ENCODE data around the gene PKHD1. TPM values are rescaled to one million over a fixed set of nuclear protein-coding genes. Genes with fewer than 3 reads are reported as not detected.

Gene PKHD1
- total RNA-seq, 1 donor from 2014 or later = not detected

DNA sequence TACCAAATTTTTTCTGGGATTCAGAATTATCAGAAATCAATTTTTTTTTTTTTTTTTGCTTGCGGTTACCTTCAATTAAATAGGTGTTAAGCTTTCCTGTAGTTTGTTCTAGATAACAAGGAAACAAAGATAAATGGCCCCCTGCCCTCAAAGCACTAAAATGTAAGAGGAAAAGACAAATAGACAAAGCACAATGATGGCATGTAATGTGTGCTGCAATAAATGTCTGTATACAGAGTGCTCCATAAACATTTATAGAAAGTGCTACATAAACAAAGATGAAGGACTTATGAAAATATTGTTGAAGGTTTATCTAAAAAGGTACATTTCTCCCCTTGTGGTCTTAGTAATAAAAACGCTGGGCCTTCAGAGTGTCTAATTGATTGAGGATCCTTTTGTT is 384.6 kb downstream of the PKHD1 start:
- DNase-seq (ENCODE audit: missing footprints) = no peak
- intact Hi-C loops (cut with DNase I) = no loop called here
- no peak for ATAC-seq

DNA sequence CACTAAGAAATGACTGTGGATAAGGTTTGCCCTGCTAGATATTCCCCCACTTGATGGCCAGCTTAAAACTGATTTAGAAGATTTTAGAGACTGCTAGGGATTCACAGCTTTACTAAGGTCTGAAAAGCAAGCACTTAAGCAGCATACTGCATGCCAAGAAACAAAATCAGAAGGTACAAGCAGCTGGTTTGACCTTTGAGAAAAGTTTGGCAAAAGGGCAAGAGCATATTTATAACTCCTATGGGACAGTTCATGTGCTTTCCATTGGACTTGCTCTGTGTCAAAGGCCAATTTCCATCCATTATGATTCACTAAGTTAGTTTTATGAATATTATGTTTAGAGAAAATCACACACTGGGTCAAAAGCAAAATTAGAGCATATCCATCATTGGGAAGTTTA is 402.8 kb downstream of the PKHD1 start:
- ATAC-seq = peak; percentile 76
- no peak for DNase-seq (ENCODE audit: missing footprints)
- intact Hi-C loops (cut with DNase I) = no loop called here

DNA sequence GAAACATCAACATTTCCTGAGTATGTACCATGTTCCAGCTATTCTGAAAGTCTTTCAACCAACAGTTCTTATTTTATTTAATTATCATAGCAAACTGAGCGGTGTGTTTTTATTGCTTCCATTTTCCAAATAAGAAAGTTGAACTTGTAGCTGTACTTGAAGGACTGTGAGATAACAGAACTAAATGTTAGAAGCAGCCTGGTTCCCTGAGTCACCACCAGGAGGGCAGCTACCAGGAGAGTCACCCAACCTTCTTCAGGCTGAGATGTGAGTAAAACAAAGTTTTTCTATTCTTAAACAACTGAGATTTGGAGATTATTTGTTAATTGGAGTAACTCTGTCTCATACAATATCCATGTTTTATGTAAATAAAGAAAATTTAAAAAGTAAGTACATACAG is 403.4 kb downstream of the PKHD1 start:
- intact Hi-C loops (cut with DNase I) = no loop called here
- ATAC-seq = no peak
- DNase-seq (ENCODE audit: missing footprints) = no peak

DNA sequence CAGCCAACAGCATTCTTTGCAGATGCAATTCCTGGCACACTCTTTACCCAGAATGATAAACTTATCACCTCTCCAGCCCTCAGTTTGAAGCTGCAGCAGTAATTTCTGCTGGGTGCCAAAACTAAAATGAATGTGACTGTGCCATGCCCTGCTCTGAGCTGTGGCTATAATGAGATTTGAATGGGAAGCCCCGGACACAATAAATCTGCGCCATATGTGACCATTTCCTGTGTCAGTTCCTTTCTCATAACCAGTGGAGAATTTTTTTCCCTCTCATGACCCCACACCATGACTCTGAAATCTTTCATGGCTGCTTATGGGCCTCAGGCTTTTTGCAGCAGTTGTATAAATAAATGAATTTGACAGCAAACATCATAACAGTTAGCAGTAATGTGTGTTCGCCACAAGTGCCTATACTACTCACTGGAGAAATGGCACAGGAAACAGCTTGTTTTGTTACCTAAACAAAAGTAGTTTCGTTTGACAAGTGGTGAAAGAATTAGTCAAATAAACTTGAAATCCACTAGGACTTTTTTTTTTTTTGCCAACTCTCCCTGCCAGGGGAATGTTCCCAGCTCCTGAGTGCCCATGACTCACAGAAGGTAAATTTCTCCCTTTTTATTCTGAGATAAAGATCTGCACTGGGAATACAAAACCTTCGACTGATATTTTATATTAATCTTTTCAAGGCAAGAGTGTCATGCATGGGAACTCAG is 408.4 kb downstream of the PKHD1 start:
- no peak for DNase-seq (ENCODE audit: missing footprints)
- peak; percentile 95 for ATAC-seq
- intact Hi-C loops (cut with DNase I) = no loop called here

DNA sequence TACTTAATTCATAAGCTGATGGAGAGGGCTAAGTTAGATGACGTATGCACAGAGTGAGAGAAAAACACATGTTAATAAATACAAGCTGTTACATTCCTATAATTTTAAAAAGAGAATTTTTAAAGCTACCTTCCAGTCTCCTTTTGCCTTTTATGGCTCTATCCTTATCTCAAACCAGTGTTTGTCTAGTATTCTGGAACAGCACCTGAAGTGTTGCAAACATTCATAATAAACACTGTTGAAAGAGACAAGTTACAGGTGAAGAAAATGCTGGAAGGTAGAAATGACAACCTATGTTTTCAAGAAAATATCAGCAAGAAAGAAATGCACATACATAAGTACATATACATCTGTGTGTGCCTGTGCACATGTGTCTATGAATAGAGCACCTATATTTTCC is 409.1 kb downstream of the PKHD1 start:
- DNase-seq (ENCODE audit: missing footprints) (no peak), ATAC-seq (no peak)
- intact Hi-C loops (cut with DNase I) = no loop called here

DNA sequence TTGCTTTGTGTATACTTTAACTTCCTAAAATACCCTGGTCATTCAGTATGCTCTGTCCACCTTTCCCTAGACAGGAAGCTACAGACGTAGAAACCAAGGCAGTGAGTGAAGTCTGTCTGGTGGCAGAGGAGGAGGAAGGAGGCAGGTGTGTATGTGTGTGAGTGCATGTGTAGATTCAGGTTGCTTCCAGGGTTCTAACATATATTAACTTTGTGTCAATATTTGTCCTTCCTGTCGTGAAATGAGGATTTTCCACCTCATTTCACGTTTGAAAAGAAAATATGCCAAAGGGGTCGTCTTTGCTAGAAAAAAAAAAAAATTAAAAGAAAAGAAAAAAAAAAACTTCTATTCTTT is 411.5 kb downstream of the PKHD1 start:
- intact Hi-C loops (cut with DNase I) = no loop called here
- ATAC-seq (no peak), DNase-seq (ENCODE audit: missing footprints) (no peak)

DNA sequence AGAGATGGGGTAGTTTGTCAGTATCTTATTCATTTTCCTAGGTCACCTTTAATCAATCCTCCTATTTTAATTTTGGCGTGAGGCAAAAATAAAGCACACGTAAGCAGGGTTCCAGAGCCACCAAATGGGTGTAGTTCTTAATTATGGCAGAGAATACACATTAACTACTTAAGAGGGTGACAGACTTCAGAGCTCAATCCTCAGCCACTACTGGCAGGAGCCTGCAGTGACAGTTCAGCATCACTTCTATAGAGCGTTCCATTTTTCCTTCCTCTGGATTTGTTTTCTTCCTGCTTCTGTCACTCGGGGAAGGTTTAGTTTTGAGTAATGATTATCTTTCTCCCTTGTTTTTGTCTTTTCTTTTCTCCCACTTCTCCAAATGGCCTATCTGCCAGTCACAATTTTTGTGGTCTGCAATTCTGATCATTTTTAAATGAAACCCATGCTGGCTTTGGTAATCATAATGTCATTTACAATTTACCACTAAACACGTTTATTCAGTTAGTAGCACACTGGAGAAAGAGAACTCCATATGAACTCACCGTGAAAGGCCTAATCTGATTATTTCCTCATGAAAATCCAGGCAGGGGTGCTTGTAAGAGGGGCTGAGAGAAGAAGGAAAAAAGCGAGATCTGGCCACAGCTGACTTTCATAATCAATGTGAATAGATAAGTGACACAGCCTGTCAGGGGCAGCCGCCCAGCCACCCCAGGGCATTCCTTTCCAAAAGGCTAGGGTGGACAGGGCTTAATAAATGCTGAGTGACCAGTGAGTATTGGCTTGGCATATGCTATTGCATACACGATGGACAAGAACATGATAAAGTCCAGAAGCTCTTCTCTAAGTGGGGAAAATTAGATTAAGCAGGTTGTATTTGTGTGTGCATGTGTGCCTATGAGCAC is 412.1 kb downstream of the PKHD1 start:
- intact Hi-C loops (cut with DNase I) = no loop called here
- DNase-seq (ENCODE audit: missing footprints) = no peak
- peak; percentile 12 for ATAC-seq

DNA sequence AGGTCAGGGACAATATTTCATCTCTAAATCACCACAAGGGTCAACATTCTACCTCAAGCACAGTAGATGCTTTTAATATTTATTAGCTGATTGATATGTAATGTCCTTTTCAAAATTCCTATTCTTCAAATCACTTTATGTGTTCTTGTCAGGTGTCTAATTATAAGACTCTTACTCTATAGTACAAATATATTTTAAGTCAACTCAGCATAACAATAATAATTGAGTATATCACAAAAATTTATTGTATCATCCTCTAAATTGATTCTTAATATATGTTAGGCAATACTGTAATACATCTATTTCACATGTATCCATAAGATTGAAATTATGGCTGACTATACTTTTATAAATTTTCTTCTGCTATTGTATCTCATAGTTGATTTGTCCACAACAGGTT is 423.9 kb downstream of the PKHD1 start:
- intact Hi-C loops (cut with DNase I) = no loop called here
- DNase-seq (ENCODE audit: missing footprints) (no peak), ATAC-seq (no peak)

DNA sequence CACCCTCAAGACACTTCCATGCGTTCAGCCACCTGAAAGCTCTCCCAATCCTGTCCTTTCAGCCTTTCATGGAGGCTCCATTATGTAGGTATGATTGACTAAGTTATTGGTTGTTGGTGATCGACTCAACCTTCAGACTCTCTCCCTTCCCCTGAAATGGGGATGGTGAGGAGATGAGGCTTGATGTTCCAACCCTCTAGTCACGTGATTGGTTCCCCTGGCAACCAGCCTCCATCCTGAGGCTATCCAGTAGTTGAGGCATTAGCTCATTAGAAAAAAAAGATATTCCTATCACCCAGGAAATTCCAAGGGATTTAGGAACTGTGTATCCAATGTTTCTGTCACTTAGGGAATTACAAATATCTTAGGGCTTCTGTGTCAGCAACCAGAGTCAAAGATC is 426.6 kb downstream of the PKHD1 start:
- DNase-seq (ENCODE audit: missing footprints) = no peak
- ATAC-seq = no peak
- intact Hi-C loops (cut with DNase I) = no loop called here

DNA sequence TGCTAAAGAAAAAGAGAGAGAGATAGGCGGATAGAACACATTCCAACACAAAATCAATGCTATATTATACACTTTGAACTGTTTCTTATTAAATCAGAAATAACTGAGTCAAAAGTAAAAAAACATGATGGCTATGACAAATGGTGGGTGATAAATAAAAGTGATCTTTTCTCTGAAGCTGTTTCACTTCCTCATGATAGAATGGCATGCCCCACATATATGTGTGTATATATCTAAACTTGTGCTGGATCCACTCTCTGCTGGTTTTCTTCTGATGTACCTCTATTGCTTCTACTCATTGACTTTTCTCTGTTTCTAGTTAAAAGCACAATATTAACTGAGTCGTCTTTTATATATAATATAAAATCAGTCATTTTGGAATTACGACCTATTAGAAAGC is 429.9 kb downstream of the PKHD1 start:
- intact Hi-C loops (cut with DNase I) = no loop called here
- ATAC-seq (no peak), DNase-seq (ENCODE audit: missing footprints) (no peak)

DNA sequence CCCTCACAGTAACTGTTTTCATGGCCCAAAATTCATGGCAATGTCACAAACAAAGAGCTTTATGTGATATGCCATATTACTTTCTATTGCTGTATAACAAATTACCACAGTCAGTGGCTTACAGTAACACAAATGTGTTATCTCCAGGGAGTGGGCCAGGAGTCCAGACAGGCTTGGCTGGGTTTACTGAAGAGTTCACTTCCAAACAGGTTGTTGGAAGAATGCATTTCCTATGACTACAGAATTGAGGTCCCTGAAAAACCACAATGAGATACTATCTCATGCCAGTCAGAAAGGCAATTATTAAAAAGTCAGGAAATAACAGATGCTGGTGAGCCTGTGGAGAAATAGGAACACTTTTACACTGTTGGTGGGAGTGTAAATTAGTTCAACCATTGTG is 431.9 kb downstream of the PKHD1 start:
- no peak for DNase-seq (ENCODE audit: missing footprints)
- intact Hi-C loops (cut with DNase I) = no loop called here
- no peak for ATAC-seq

DNA sequence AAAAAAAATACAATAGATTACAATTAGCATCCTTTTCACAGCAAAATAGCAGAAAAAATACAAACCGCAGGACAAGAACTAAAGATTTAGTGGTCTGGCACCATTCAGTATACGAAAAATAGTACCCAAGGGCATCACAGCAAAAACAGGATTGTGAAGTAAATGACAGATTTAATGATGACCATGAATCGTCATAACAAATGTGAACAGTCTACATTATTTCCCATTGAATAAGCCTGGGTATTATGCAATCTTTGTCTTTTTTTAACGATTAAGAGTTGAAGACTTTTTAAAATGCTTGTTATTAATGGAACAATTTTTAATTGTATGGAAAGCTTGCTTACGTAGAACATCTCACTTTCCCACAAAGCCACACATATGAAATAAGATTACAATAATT is 432.8 kb downstream of the PKHD1 start:
- intact Hi-C loops (cut with DNase I) = no loop called here
- no peak for ATAC-seq
- DNase-seq (ENCODE audit: missing footprints) = no peak

DNA sequence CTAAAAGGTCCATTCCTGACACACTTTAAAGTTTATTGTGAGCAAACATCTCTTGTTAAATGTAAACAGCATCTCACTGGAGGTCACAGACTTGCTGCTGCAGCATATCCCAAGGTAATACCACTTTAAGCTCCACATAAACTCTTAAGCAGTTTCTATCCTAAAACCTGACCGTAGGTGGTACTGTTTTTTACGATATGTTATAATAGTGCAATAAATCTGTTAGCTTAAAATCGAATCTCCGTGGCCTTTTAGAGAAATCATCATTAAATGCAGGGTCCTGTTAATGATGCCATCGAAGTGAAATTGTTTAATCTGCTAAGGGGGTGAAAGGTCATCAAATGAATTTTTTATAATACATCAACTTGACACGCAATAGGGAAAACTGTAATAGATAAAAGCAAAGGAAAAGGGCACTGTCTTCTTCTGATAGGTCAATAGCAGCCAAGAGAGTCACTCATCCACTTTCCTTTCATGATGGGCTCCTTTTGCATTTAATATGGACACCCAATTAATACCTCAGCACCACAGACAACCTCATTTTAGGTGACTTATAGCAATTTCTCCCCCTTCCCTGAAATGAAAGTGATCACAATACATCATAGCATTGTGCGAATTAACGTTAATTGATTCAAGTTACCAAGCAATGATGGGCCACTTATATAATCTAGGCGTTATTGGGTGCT is 436.1 kb downstream of the PKHD1 start:
- intact Hi-C loops (cut with DNase I) = no loop called here
- DNase-seq (ENCODE audit: missing footprints) = no peak
- ATAC-seq = no peak

DNA sequence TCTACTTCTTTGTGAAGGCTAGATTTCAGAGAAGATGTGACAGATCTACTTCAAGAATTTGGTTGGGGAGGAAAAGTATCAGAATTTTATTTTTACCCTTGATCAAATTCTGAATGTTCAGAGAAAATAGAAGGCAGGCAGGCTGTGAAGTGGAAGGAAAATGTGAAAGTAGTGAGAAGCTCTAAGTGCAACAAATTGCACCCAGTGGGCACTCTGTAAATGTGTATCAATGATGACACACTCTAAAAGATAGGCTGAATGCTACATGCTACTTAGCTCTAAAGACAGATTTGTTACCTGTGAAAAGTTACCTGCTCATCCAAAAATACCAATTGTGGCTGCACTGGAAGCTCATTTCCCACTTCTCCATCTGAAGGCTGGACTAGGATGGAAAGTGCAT is 438.6 kb downstream of the PKHD1 start:
- ATAC-seq (no peak), DNase-seq (ENCODE audit: missing footprints) (no peak)
- intact Hi-C loops (cut with DNase I) = no loop called here

DNA sequence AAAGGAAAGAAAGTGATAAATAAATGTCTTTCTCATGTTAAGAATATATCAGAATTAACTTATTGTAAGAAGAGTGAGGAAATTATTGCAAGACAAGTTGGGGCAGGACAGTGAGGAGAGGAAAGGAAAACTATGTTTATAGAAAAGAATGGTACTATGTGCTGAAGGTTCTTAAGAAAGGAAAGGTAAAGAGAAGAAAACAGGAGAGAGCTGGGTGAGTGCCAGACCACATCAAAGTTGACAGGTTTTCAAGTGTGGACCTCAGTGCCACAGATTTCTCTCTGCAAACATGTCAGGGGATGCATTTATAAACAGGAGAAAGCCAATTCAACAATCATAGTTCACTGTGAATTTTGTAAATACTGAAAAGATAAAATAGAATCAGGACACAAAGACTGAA is 439.2 kb downstream of the PKHD1 start:
- DNase-seq (ENCODE audit: missing footprints) = no peak
- no peak for ATAC-seq
- intact Hi-C loops (cut with DNase I) = no loop called here

DNA sequence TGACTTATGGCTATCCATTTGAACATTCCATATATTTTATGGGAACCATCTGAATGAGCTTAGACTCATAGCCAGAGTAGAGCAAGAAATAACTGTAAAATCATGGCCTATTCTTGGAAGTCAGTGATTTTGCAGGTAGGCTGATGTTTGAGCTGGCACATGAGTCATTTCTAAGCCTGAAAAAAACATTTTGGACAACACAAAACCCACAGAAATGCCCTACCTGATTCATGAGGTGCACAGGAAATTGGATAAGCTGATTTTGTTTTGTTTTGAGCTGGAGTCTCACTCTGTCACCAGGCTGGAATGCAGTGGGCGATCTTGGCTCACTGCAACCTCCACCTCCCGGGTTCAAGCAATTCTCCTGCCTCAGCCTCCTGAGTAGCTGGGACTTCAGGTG is 443.0 kb downstream of the PKHD1 start:
- ATAC-seq = no peak
- intact Hi-C loops (cut with DNase I) = no loop called here
- no peak for DNase-seq (ENCODE audit: missing footprints)

DNA sequence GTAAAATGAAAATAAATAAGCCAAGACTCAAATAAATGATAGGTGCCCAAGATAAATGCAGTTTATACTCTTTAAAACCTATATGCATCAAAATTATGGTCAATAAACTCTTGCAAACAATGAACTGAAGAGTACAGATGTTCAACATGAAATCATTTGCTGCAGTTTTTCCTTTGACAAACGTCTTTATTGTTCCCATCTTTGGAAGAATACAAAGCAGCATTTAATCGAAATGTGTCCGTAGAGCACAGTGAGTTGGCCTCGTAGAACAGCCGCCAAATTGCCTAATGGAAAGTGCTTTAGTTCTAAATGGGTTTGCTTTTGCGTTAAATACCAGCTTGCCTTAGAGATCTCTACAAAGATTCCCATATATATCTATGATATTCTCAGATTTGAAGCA is 447.4 kb downstream of the PKHD1 start:
- intact Hi-C loops (cut with DNase I) = no loop called here
- DNase-seq (ENCODE audit: missing footprints) (no peak), ATAC-seq (no peak)

DNA sequence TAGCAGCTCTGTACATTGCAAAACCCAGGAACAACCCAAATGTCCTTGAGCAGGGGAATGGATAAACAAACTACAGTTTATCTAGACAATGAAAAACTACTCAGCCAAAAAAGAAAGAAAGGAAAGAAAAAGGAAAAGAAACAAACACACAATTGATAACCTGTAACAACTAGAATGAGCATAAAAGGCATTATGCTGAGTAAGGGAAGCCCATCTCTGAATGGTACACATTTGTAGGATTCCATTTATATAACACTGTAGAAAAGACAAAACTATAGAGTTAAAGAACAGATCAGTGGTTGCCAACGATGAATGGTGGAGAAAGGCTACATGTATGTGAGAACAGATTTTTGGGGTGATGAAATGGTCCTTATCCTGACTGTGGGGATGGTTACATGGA is 454.0 kb downstream of the PKHD1 start:
- DNase-seq (ENCODE audit: missing footprints) (no peak), ATAC-seq (no peak)
- intact Hi-C loops (cut with DNase I) = no loop called here

DNA sequence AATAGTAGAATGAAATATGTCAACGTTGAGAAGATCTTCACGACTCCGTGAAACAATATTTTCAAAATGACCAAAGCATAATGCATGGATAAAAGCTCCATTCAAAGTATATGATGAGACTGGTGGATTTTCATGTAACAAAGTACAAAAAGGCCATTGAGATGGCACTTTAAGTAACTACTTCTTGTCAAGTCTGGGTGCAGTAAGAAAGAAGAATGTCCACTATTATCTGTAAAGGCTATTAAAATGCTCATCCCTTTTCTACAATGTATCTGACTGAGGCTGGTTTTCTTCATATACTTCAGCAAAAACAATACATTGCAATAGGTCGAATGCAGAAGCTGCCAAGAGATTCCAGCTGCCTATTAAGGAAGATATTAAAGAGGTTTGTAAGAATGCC is 457.4 kb downstream of the PKHD1 start:
- no peak for DNase-seq (ENCODE audit: missing footprints)
- ATAC-seq = no peak

DNA sequence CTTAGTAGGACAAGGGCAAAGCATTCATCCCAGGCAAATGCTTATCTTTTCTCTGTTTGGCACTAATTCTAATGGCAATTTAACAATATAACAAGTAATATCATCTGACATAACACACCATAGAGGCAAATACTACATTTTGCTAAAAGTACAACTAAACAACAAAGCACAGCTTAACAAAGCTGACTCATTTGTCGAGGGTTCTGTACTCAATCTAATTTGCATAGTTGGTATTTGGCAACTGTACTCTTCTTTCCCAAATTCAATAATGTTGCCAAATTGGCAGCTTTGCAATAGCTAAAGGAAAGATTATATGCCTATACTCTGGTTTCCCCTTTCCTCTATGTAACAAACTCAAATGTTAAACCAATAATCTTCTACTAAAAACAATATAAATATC is 461.0 kb downstream of the PKHD1 start:
- DNase-seq (ENCODE audit: missing footprints) (no peak), ATAC-seq (no peak)
- intact Hi-C loops (cut with DNase I) = no loop called here

More for the DNA sequence above, 457.4 kb downstream of the PKHD1 start:
- intact Hi-C loops (cut with DNase I) = no loop called here
